H1 (cell line): ENCODE results near the gene TBC1D2B. TPM values are rescaled to one million over a fixed set of nuclear protein-coding genes. Genes with fewer than 3 reads are reported as not detected.

ENCODE experiments used
- CTCF ChIA-PET: fragments of 300-600 bp; sonication (Branson Sonifier 250); formaldehyde crosslinking; loops from one replicate; lab custom pipeline; 2021; ENCODE audit not compliant: partially characterized antibody; lab: Charles Lee
- POLR2A ChIA-PET: fragments of 300-600 bp; sonication (Branson Sonifier 250); formaldehyde crosslinking; loops from one replicate; lab custom pipeline; 2021; ENCODE audit warnings: inconsistent platforms; ENCODE audit not compliant: partially characterized antibody; lab: Charles Lee
- DNase-seq, 2 experiments: peaks; one replicate each; pipeline versions ENCODE4 v3.0.0 to v3.0.0-alpha.2; 2010 to 2022; ENCODE audit warnings: low spot score in 2 of 2, low read depth in 1 of 2, mixed read lengths in 1 of 2
- FAIRE-seq: peaks from 2 replicates; lab custom pipeline; 2011; peaks lifted over from hg19 to GRCh38; lab: Jason Lieb, UNC
- H2AFZ ChIP-seq: 2 replicates; pipeline ENCODE4 v1.8.1; 2012; ENCODE audit warnings: low read length, inconsistent platforms
- H2AK5ac ChIP-seq: 2 replicates; pipeline ENCODE4 v1.6.1; 2013; ENCODE audit warnings: low read depth, low read length
- H2BK120ac ChIP-seq: replicated peaks from 2 replicates; pipeline ENCODE3; 2013; ENCODE audit warnings: low read depth, low read length, inconsistent platforms
- H2BK12ac ChIP-seq: 2 replicates; pipeline ENCODE4 v1.6.1; 2013; ENCODE audit warnings: low read depth, low read length
- H2BK15ac ChIP-seq: 2 replicates; pipeline ENCODE4 v1.6.1; 2013; ENCODE audit warnings: low read length
- H2BK20ac ChIP-seq: 2 replicates; pipeline ENCODE4 v1.6.1; 2013; ENCODE audit warnings: low read length
- H2BK5ac ChIP-seq: 2 replicates; pipeline ENCODE4 v1.6.1; 2013; ENCODE audit warnings: low read depth, low read length
- H3K14ac ChIP-seq: 2 replicates; pipeline ENCODE4 v1.6.1; 2013; ENCODE audit warnings: inconsistent platforms; ENCODE audit not compliant: insufficient read length
- H3K18ac ChIP-seq: 2 replicates; pipeline ENCODE4 v1.6.1; 2013; ENCODE audit warnings: low read length; ENCODE audit errors: extremely low read depth
- H3K23ac ChIP-seq: 2 replicates; pipeline ENCODE4 v1.6.1; 2013; ENCODE audit warnings: inconsistent platforms; ENCODE audit not compliant: insufficient read length
- H3K23me2 ChIP-seq: 2 replicates; pipeline ENCODE4 v1.6.1; 2013; ENCODE audit warnings: low read depth, low read length
- H3K27ac ChIP-seq: 2 replicates; pipeline ENCODE4 v1.6.1; 2011; ENCODE audit warnings: low read depth, low read length, inconsistent platforms
- H3K27me3 ChIP-seq, 4 experiments: replicated peaks in 1 of 4; 1 replicate in 1 of 4; 2 replicates in 3 of 4; pipeline versions ENCODE4 v1.6.1 to v1.8.1; 2011 to 2013; ENCODE audit warnings: low read length in 3 of 4, mild to moderate bottlenecking in 3 of 4, inconsistent platforms in 2 of 4, mixed read lengths in 2 of 4, moderate library complexity in 1 of 4; ENCODE audit not compliant: control insufficient read depth in 3 of 4, insufficient read depth in 3 of 4; ENCODE audit errors: extremely low read depth in 1 of 4
- H3K36me3 ChIP-seq, 4 experiments: 2 replicates each; pipeline versions ENCODE4 v1.6.1 to v1.8.1; 2011 to 2013; ENCODE audit warnings: mild to moderate bottlenecking in 4 of 4, low read length in 3 of 4, moderate library complexity in 2 of 4, control low read depth in 1 of 4, inconsistent platforms in 1 of 4; ENCODE audit not compliant: insufficient read depth in 4 of 4, control insufficient read depth in 2 of 4
- H3K4ac ChIP-seq: replicated peaks from 2 replicates; pipeline ENCODE3; 2013; ENCODE audit warnings: low read length, low read depth, mixed read lengths, inconsistent platforms; ENCODE audit not compliant: insufficient read length
- H3K4me1 ChIP-seq, 4 experiments: replicated peaks in 1 of 4; 1 replicate in 1 of 4; 2 replicates in 3 of 4; pipeline versions ENCODE4 v1.6.1 to v1.8.1; 2011 to 2013; ENCODE audit warnings: low read length in 3 of 4, inconsistent platforms in 2 of 4, mixed read lengths in 1 of 4; ENCODE audit not compliant: insufficient read depth in 4 of 4, control insufficient read depth in 3 of 4
- H3K4me2 ChIP-seq, 2 experiments: 2 replicates each; pipeline versions ENCODE4 v1.6.1 to v1.8.1; 2011 to 2013; ENCODE audit warnings: low read depth in 2 of 2, low read length in 2 of 2, control low read depth in 1 of 2, inconsistent platforms in 1 of 2, mild to moderate bottlenecking in 1 of 2; ENCODE audit not compliant: insufficient read depth in 1 of 2
- H3K4me3 ChIP-seq, 4 experiments: fragments of 200-600, 300-600 bp in 1 of 4; sonication (generic), shearing (Covaris generic), sonication (Bioruptor Twin) in 1 of 4; 2 replicates each; pipeline versions ENCODE4 v1.5.1 to v1.8.1; 2011 to 2016; ENCODE audit warnings: low read length in 4 of 4, low read depth in 3 of 4, control low read depth in 2 of 4, inconsistent platforms in 2 of 4, mild to moderate bottlenecking in 2 of 4, mixed read lengths in 1 of 4, moderate library complexity in 1 of 4; ENCODE audit not compliant: insufficient read depth in 2 of 4; ENCODE audit errors: extremely low read depth in 1 of 4
- H3K56ac ChIP-seq: replicated peaks from 2 replicates; pipeline ENCODE3; 2013; ENCODE audit warnings: low read depth, mild to moderate bottlenecking, mixed read lengths, low read length, inconsistent platforms; ENCODE audit not compliant: insufficient read length
- H3K79me1 ChIP-seq: 2 replicates; pipeline ENCODE4 v1.6.1; 2013; ENCODE audit warnings: low read depth, low read length, control low read depth
- H3K79me2 ChIP-seq, 2 experiments: 2 replicates each; pipeline versions ENCODE4 v1.6.1 to v1.8.1; 2012 to 2013; ENCODE audit warnings: low read length in 2 of 2, mild to moderate bottlenecking in 2 of 2, inconsistent platforms in 1 of 2; ENCODE audit not compliant: insufficient read depth in 2 of 2, control insufficient read depth in 1 of 2
- H3K9ac ChIP-seq, 4 experiments: replicated peaks in 1 of 4; 1 replicate in 1 of 4; 2 replicates in 3 of 4; pipeline versions ENCODE4 v1.6.1 to v1.8.1; 2011 to 2013; ENCODE audit warnings: low read depth in 3 of 4, low read length in 3 of 4, control low read depth in 2 of 4, mild to moderate bottlenecking in 2 of 4, moderate library complexity in 2 of 4, inconsistent platforms in 1 of 4; ENCODE audit errors: extremely low read depth in 1 of 4
- H3K9me3 ChIP-seq, 2 experiments: 2 replicates each; pipeline versions ENCODE4 v1.6.1 to v1.8.1; 2012 to 2013; ENCODE audit warnings: mild to moderate bottlenecking in 2 of 2, moderate library complexity in 2 of 2, control low read depth in 1 of 2, inconsistent platforms in 1 of 2, low read depth in 1 of 2, low read length in 1 of 2, mixed read lengths in 1 of 2; ENCODE audit not compliant: insufficient read depth in 2 of 2
- H4K20me1 ChIP-seq, 2 experiments: replicated peaks in 1 of 2; 2 replicates each; pipeline versions ENCODE3 to v1.8.1; 2011 to 2013; ENCODE audit warnings: inconsistent platforms in 2 of 2, low read length in 2 of 2, mild to moderate bottlenecking in 1 of 2; ENCODE audit not compliant: insufficient read depth in 2 of 2, control insufficient read depth in 1 of 2
- H4K5ac ChIP-seq: 2 replicates; pipeline ENCODE4 v1.6.1; 2013; ENCODE audit warnings: low read length, low read depth, mixed read lengths, inconsistent platforms; ENCODE audit not compliant: insufficient read length
- H4K8ac ChIP-seq: 2 replicates; pipeline ENCODE4 v1.8.0; 2013; ENCODE audit warnings: mild to moderate bottlenecking, moderate library complexity, low read length, inconsistent platforms; ENCODE audit not compliant: insufficient read depth; ENCODE audit errors: extremely low read depth
- H4K91ac ChIP-seq: replicated peaks from 2 replicates; pipeline ENCODE3; 2013; ENCODE audit warnings: low read length, mixed read lengths, inconsistent platforms; ENCODE audit not compliant: insufficient read length
- BACH1 ChIP-seq: IDR thresholded peaks from 2 replicates; pipeline ENCODE4 v1.6.1; 2012; ENCODE audit warnings: low read length, improper control_type of control experiment
- CBX5 ChIP-seq: fragments of 300-800, 300-1000 bp; sonication (generic); IDR thresholded peaks from 2 replicates; pipeline ENCODE4 v1.7.1; 2016; ENCODE audit warnings: antibody characterized with exemption, low read length, low read depth
- EZH2 ChIP-seq: fragments of 200-600 bp; sonication (generic); IDR thresholded peaks from 2 replicates; pipeline ENCODE4 v1.7.1; 2012; ENCODE audit warnings: low read depth, mild to moderate bottlenecking, moderate library complexity, low read length, inconsistent platforms; ENCODE audit not compliant: severe bottlenecking
- RNF2 ChIP-seq: fragments of 200-900, 300-1000 bp; sonication (generic); IDR thresholded peaks from 2 replicates; pipeline ENCODE4 v1.7.1; 2016; ENCODE audit warnings: borderline replicate concordance, low read depth, mild to moderate bottlenecking, antibody characterized with exemption, low read length; ENCODE audit not compliant: poor library complexity, severe bottlenecking; ENCODE audit errors: missing control alignments
- SIN3A ChIP-seq, 2 experiments: IDR thresholded peaks in 1 of 2; conservative IDR thresholded peaks in 1 of 2; 2 replicates each; pipeline ENCODE4 v1.6.1; 2011 to 2012; ENCODE audit warnings: low read length in 2 of 2, improper control_type of control experiment in 1 of 2, low read depth in 1 of 2, mild to moderate bottlenecking in 1 of 2
- SP2 ChIP-seq: IDR thresholded peaks from 2 replicates; pipeline ENCODE4 v1.6.1; 2012; ENCODE audit warnings: mild to moderate bottlenecking, low read length, inconsistent platforms
- TAF1 ChIP-seq: IDR thresholded peaks from 2 replicates; pipeline ENCODE4 v1.6.1; 2011; ENCODE audit warnings: mild to moderate bottlenecking, low read depth, low read length
- WGBS, 2 experiments: shearing (Covaris generic) in 1 of 2; methylation state at CpG; one replicate each; pipeline versions ENCODE4 v1.1.6 to v1.1.7; 2013 to 2015; ENCODE audit warnings: low lambda C conversion rate in 2 of 2, mixed read lengths in 2 of 2, inconsistent platforms in 1 of 2, low coverage in 1 of 2, missing lambda C conversion rate in 1 of 2; ENCODE audit not compliant: insufficient replicate concordance in 2 of 2, insufficient coverage in 1 of 2, insufficient read length in 1 of 2; ENCODE audit errors: extremely low coverage in 1 of 2, missing lambda C conversion rate in 1 of 2; 5-methylcytosine and 5-hydroxymethylcytosine counted together
- polyA plus RNA-seq, 7 experiments: library from polyadenylated mRNA; depleted of rRNA in 3 of 7; stranded (reverse) in 5 of 7; unstranded in 2 of 7; fragments of >200 nt in 5 of 7; fragments of 200-250 nt in 2 of 7; gene quantifications; 1 replicate in 5 of 7; 2 replicates in 1 of 7; 4 replicates in 1 of 7; pipeline versions ENCODE4 v1.2.1 to v1.2.3, GENCODE V29; 2011 to 2013; ENCODE audit warnings: missing spikeins in 2 of 7, mixed read lengths in 2 of 7
- total RNA-seq: library from RNA; stranded (reverse); fragmentation: NEBNext Ultra II Directional; extraction: Animal tissue kit (Norgen Biotek cat#: 25700); gene quantifications from 2 replicates; pipeline ENCODE4 v1.2.1, GENCODE V29; 2021

The TBC1D2B gene
- total and polyA plus RNA-seq, 2 of the 8 experiments (the other 6 are each of a cell fraction or from before 2014, with no cell fraction given) = 11.9 to 19.5 TPM

DNA sequence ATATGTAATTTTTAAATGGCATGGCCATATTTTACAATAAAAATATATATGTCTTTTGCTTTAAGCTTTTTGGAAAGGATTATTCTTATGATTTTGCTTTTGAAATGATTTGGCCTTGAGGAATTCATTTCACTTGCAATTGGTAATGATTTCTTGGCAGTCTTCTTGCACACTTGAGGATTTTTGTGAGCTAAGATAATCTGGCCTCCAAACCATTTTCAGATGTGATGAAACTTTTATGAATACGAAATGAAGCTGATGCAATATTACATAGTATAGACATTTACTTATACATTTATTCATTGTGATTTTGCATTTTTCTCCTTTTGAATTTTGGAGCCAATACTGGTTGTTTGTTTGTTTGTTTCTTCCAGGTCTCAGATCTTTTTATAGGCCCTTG, 8.4 kb upstream of the TBC1D2B start:
- H3K18ac ChIP-seq = no peak overlapping the region
- no peaks in the 10 kb centered on the region for H4K20me1 ChIP-seq
- H3K27me3 ChIP-seq = no peaks in the 10 kb centered on the region; a peak in 1 of 7 replicates
- no peak overlapping the region for H4K91ac ChIP-seq
- no peak overlapping the region for H3K56ac ChIP-seq
- H3K36me3 ChIP-seq = no peaks in the 10 kb centered on the region
- H3K79me2 ChIP-seq = no peaks in the 10 kb centered on the region
- ChIA-PET CTCF (interaction anchor here (0.7 to 2.7 kb wide), 5 partner anchors 24 to 126 kb away, joined by 3 to 7 read pairs (median 3); no protein-coding TSS in a partner anchor), POLR2A (interaction anchor here (0.7 kb wide), 1 partner anchor 16 kb away, joined by 3 read pairs; no protein-coding TSS in a partner anchor)
- H3K9ac ChIP-seq = no peak overlapping the region
- no peak overlapping the region for H4K8ac ChIP-seq
- H2BK120ac ChIP-seq = no peak overlapping the region
- no peak overlapping the region for H2BK15ac ChIP-seq
- no peak overlapping the region for H3K4me3 ChIP-seq
- no peak for DNase-seq
- H3K79me1 ChIP-seq = no peaks in the 10 kb centered on the region
- no peak overlapping the region for H2BK12ac ChIP-seq
- no peaks in the 10 kb centered on the region for H3K23me2 ChIP-seq
- no peak for FAIRE-seq
- H3K23ac ChIP-seq = no peak overlapping the region
- TF ChIP-seq RNF2 (no peak), BACH1 (no peak), TAF1 (no peak), SP2 (no peak), EZH2 (no peak), SIN3A (conservative IDR thresholded peaks at IDR 0.05 in 1 of 2, IDR thresholded peaks at IDR 0.05 in 1 of 2; ENCODE audit: low read depth in 1 of 2, low read length in 2 of 2) (no peak), CBX5 (no peak)
- TF ChIP-seq, all 59 proteins: peak for 0
- no peak overlapping the region for H2AFZ ChIP-seq
- no peak overlapping the region for H3K4ac ChIP-seq
- H2BK5ac ChIP-seq = no peak overlapping the region
- H3K27ac ChIP-seq = no peak overlapping the region
- no peak overlapping the region for H3K14ac ChIP-seq
- WGBS, 2 experiments = 79% methylated on average over 1 of the region's 1 CpG; no CpG with 5 or more reads in 1 of the 2 experiments
- 0 out of 7 replicates have a peak, but pooled peaks cover 0 to 4% (median 0%) of the 10 kb centered on the region in 4 experiments for H3K4me1 ChIP-seq
- no peaks in the 10 kb centered on the region for H3K9me3 ChIP-seq
- H4K5ac ChIP-seq = no peak overlapping the region
- H3K4me2 ChIP-seq = no peak overlapping the region
- H2BK20ac ChIP-seq = no peak overlapping the region
- H2AK5ac ChIP-seq = no peak overlapping the region
